SK-N-MC (cell line): ENCODE results near the gene PPM1N.

Source experiments
- DNase-seq: peaks from one replicate; pipeline ENCODE4 v3.0.0-alpha.2; 2011; ENCODE audit warnings: low read depth, low spot score
- H3K27ac ChIP-seq: fragments of 200-600 bp; sonication (generic); 2 replicates; pipeline ENCODE4 v1.5.1; 2016; ENCODE audit warnings: mixed run types
- H3K36me3 ChIP-seq: fragments of 200-600 bp; sonication (generic); 2 replicates; pipeline ENCODE4 v1.6.1; 2017; ENCODE audit warnings: antibody characterized with exemption, low read length, mixed read lengths; ENCODE audit not compliant: insufficient read depth
- H3K4me3 ChIP-seq: fragments of 200-600 bp; sonication (generic); 2 replicates; pipeline ENCODE4 v1.5.1; 2016
- H3K9ac ChIP-seq: fragments of 200-600 bp; sonication (generic); 2 replicates; pipeline ENCODE4 v1.8.0; 2017; ENCODE audit warnings: mixed run types, mixed read lengths; ENCODE audit not compliant: insufficient read length
- H3K9me3 ChIP-seq: fragments of 200-600 bp; sonication (generic); 2 replicates; pipeline ENCODE4 v1.6.1; 2017; ENCODE audit warnings: low read depth, mild to moderate bottlenecking, antibody characterized with exemption, low read length, moderate library complexity, mixed read lengths
- EZH2 ChIP-seq: fragments of 200-600 bp; sonication (generic); IDR thresholded peaks from one replicate; pipeline ENCODE4 v1.6.1; 2017; ENCODE audit warnings: antibody characterized with exemption
- FOXP2 ChIP-seq: optimal IDR thresholded peaks from 2 replicates; pipeline ENCODE3; 2011; ENCODE audit warnings: mild to moderate bottlenecking, moderate library complexity; ENCODE audit not compliant: insufficient read depth; ENCODE audit errors: extremely low read length, control extremely low read depth
- POLR2AphosphoS5 ChIP-seq: IDR thresholded peaks from 2 replicates; pipeline ENCODE4 v1.6.1; 2012; ENCODE audit warnings: mild to moderate bottlenecking, low read depth, low read length, borderline replicate concordance

Gene PPM1N

GRCh38 chr19:45529420-45529785, 31.2 kb downstream of the PPM1N start:
- H3K36me3 ChIP-seq, result peaks cover 3% of the 10 kb centered on the region; the same call in 1 of the 2 replicates
- no peak overlapping the region for H3K27ac ChIP-seq
- H3K9ac ChIP-seq, result no peak overlapping the region
- TF ChIP-seq EZH2 (no peak), FOXP2 (no peak), POLR2AphosphoS5 (no peak)
- H3K4me3 ChIP-seq, result peak overlapping the region; percentile 66
- DNase-seq, result no peak
- no peaks in the 10 kb centered on the region for H3K9me3 ChIP-seq

GRCh38 chr19:45531349-45531748, 33.1 kb downstream of the PPM1N start:
- no peak for DNase-seq
- Histone ChIP-seq H3K4me3 (no peak overlapping the region), H3K27ac (no peak overlapping the region), H3K9me3 (no peaks in the 10 kb centered on the region), H3K9ac (no peak overlapping the region), H3K36me3 (no peaks in the 10 kb centered on the region)
- TF ChIP-seq EZH2, result no peak
- no peak for TF ChIP-seq FOXP2
- TF ChIP-seq POLR2AphosphoS5, result no peak

GRCh38 chr19:45539459-45539858, 41.2 kb downstream of the PPM1N start:
- Histone ChIP-seq H3K27ac (no peak overlapping the region), H3K36me3 (no peaks in the 10 kb centered on the region), H3K9me3 (no peaks in the 10 kb centered on the region), H3K9ac (no peak overlapping the region), H3K4me3 (no peak overlapping the region)
- DNase-seq, result no peak
- TF ChIP-seq POLR2AphosphoS5 (no peak), EZH2 (no peak), FOXP2 (no peak)

DNA sequence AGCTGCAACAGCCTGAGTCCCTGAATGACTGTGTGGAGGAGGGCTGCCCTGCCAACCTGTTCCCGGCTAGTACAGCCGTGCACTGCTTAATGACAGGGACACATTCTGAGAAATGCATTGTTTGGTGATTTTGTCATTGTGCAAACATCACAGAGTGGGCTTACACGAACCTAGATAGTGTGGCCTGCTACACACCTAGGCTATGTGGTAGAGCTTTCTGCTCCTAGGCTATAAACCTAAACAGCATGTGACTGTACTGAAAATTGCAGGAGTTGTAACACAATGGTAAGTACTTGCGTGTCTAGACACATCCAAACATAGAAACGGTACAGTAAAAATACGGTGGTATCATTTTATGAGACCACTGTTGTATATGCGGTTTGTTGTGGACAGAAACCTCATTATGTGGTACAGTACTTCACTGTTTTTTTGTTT, 44.0 kb downstream of the PPM1N start:
- Histone ChIP-seq H3K36me3 (no peaks in the 10 kb centered on the region), H3K9me3 (no peaks in the 10 kb centered on the region), H3K27ac (no peak overlapping the region), H3K9ac (no peak overlapping the region), H3K4me3 (no peak overlapping the region)
- TF ChIP-seq EZH2, result no peak
- TF ChIP-seq POLR2AphosphoS5, result no peak
- TF ChIP-seq FOXP2, result no peak
- DNase-seq, result no peak

- H3K9me3 ChIP-seq, result no peaks in the 10 kb centered on the region
- TF ChIP-seq POLR2AphosphoS5, result no peak
- H3K9ac ChIP-seq, result no peak overlapping the region
- DNase-seq, result no peak
- no peak overlapping the region for H3K4me3 ChIP-seq
- H3K27ac ChIP-seq, result no peak overlapping the region
- H3K36me3 ChIP-seq, result no peaks in the 10 kb centered on the region
Observed at GRCh38 chr19:45547211-45547770, 49.0 kb downstream of the PPM1N start.

- DNase-seq, result no peak
Observed at GRCh38 chr19:45547965-45548609, 49.8 kb downstream of the PPM1N start.

More at GRCh38 chr19:45547965-45548609, 49.8 kb downstream of the PPM1N start:
- Histone ChIP-seq H3K27ac (no peak overlapping the region), H3K9me3 (no peaks in the 10 kb centered on the region), H3K4me3 (no peak overlapping the region), H3K36me3 (no peaks in the 10 kb centered on the region), H3K9ac (no peak overlapping the region)
- no peak for TF ChIP-seq EZH2
- TF ChIP-seq FOXP2, result no peak
- TF ChIP-seq POLR2AphosphoS5, result no peak
